ENCODE results near the gene NPM1.

Gene NPM1

DNA sequence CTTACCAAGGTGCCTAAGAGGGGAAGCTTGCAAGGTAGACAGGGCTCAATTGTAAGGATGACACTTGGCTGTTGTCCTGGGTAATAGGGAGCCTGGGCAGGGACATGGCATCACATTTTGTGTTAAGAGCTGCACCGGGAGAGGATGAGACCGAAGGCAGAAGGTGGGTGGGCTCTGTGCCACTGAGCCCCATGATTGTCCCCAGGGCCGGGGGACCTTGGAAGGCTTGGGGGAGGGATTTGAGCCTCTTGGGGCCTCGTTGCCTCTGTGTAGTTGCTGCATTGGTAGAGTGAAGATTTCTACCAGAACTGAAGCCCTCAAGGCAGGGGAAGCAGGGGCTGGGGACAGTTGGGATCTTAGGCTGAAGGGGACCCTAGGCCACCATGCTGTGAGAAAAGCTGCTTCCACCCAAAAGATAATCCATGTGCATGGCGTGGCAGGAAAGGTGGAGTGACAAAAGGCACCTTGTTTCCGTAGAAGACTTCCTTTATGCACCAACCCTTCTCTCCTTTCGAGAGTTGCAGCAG is 43.7 kb downstream of the NPM1 start:
- no peak for DNase-seq

DNA sequence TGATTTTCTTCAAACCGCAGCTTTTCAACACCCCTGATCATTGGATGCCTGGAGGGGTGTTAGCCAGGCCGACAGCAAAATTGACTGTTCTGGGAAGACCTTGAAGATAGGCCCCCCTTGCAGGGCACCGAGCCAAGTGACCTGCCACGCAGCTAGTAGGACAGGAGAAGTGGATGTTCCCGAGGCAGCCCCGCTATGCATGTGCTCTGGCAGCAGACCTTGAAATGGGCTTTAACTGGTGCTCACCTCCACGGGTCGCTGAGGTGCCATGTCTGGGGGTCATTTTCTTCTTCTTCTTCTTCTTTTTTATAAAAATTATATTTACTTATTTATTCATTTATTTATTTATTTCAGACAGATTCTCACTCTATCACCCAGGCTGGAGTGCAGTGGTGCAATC is 44.4 kb downstream of the NPM1 start:
- Histone ChIP-seq H3K79me2 (ENCODE audit: control insufficient read depth, insufficient read depth, low read length, poor library complexity) (no peaks in the 10 kb centered on the region), H3K27me3 (ENCODE audit: insufficient read depth, low read length) (no peaks in the 10 kb centered on the region), H4K12ac (ENCODE audit: low read depth, low read length) (no peak overlapping the region), H2BK12ac (ENCODE audit: low read length) (no peak overlapping the region), H3K9me3 (ENCODE audit: insufficient read depth, low read depth, low read length) (no peaks in the 10 kb centered on the region), H4K8ac (ENCODE audit: low read depth, low read length) (no peak overlapping the region), H3K4ac (ENCODE audit: low read depth, low read length) (no peak overlapping the region), H3K27ac (ENCODE audit: low read depth, low read length) (no peak overlapping the region), H2BK5ac (ENCODE audit: low read depth, low read length, poor library complexity) (no peak overlapping the region), H2AFZ (ENCODE audit: insufficient read depth, low read length, poor library complexity) (no peak overlapping the region), H2AK5ac (ENCODE audit: low read length) (no peak overlapping the region), H3K9ac (ENCODE audit: low read length) (no peak overlapping the region), H3K4me1 (ENCODE audit: control insufficient read depth in 1 of 2, insufficient read depth in 2 of 2, low read length in 2 of 2) (peaks cover 6 to 10% of the 10 kb centered on the region in 2 experiments), H3K4me2 (ENCODE audit: low read length) (no peak overlapping the region), H3K18ac (ENCODE audit: low read length) (no peak overlapping the region), H3K4me3 (ENCODE audit: low read depth, low read length) (no peak overlapping the region), H2BK120ac (ENCODE audit: insufficient read depth, low read length, poor library complexity) (no peak overlapping the region), H3K79me1 (ENCODE audit: low read length) (no peaks in the 10 kb centered on the region), H4K91ac (ENCODE audit: low read depth, low read length) (no peak overlapping the region), H3K36me3 (ENCODE audit: control insufficient read depth in 1 of 2, insufficient read depth in 2 of 2, low read length in 2 of 2) (peaks cover 0 to 2% of the 10 kb centered on the region in 2 experiments), H3K23ac (ENCODE audit: low read length) (no peak overlapping the region), H3K14ac (ENCODE audit: low read length) (no peak overlapping the region)
- no peak for DNase-seq
- no CpG with 5 or more reads among the region's 8 CpGs for WGBS (ENCODE audit: extremely low coverage, insufficient coverage, insufficient read length)

More for the DNA sequence above, 43.7 kb downstream of the NPM1 start:
- Histone ChIP-seq H3K9ac (ENCODE audit: low read length) (no peak overlapping the region), H4K12ac (ENCODE audit: low read depth, low read length) (no peak overlapping the region), H3K4me1 (ENCODE audit: control insufficient read depth in 1 of 2, insufficient read depth in 2 of 2, low read length in 2 of 2) (peaks cover 6 to 10% of the 10 kb centered on the region in 2 experiments), H3K4me2 (ENCODE audit: low read length) (no peak overlapping the region), H3K79me2 (ENCODE audit: control insufficient read depth, insufficient read depth, low read length, poor library complexity) (no peaks in the 10 kb centered on the region), H2BK120ac (ENCODE audit: insufficient read depth, low read length, poor library complexity) (no peak overlapping the region), H3K36me3 (ENCODE audit: control insufficient read depth in 1 of 2, insufficient read depth in 2 of 2, low read length in 2 of 2) (peaks cover 0 to 2% of the 10 kb centered on the region in 2 experiments), H4K91ac (ENCODE audit: low read depth, low read length) (no peak overlapping the region), H4K8ac (ENCODE audit: low read depth, low read length) (no peak overlapping the region), H2AK5ac (ENCODE audit: low read length) (no peak overlapping the region), H3K27ac (ENCODE audit: low read depth, low read length) (no peak overlapping the region), H3K14ac (ENCODE audit: low read length) (no peak overlapping the region), H3K23ac (ENCODE audit: low read length) (no peak overlapping the region), H3K4ac (ENCODE audit: low read depth, low read length) (no peak overlapping the region), H3K4me3 (ENCODE audit: low read depth, low read length) (no peak overlapping the region), H2AFZ (ENCODE audit: insufficient read depth, low read length, poor library complexity) (no peak overlapping the region), H2BK5ac (ENCODE audit: low read depth, low read length, poor library complexity) (no peak overlapping the region), H3K79me1 (ENCODE audit: low read length) (no peaks in the 10 kb centered on the region), H2BK12ac (ENCODE audit: low read length) (no peak overlapping the region), H3K18ac (ENCODE audit: low read length) (no peak overlapping the region), H3K27me3 (ENCODE audit: insufficient read depth, low read length) (no peaks in the 10 kb centered on the region), H3K9me3 (ENCODE audit: insufficient read depth, low read depth, low read length) (no peaks in the 10 kb centered on the region)
- WGBS (ENCODE audit: extremely low coverage, insufficient coverage, insufficient read length) = no CpG with 5 or more reads among the region's 7 CpGs

DNA sequence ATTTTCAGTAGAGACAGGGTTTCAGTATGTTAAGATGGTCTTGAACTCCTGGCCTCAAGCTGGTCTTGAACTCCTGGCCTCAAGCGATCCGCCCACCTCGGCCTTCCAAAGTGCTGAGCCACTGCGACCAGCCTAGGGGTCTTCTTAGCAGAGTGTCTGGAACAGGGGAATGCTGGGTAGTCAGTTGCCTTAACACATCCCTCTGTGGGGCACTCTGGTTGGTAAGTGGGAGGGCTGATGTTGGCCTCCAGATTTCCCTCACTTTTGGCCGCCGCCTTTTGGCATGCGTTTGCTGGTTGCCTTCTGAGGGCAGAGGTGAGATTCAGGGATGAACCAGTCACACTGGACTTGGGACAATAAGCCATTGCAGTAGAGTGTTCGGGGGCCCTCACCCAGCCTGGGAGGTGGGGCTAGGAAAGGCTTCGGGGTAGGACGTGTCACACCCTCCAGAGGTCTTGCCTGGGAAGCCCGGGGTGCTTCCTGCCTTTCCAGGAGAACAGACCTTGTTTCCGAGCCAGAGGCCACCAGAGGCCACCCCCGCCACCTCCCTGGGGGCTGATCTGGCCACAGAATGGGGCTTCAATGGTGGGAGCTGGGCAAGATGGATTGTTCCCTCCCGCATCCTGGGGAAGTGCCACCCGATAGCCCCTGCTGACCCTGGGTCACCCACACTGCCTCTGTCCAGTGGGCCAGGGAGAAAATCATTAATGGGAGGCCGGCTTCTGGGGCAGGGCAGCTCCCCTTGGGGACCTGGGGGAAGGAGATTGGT is 45.1 kb downstream of the NPM1 start:
- peak overlapping the region; percentile 36 for H4K8ac ChIP-seq (ENCODE audit: low read depth, low read length)
- H3K9ac ChIP-seq (ENCODE audit: low read length) = no peak overlapping the region
- H2AFZ ChIP-seq (ENCODE audit: insufficient read depth, low read length, poor library complexity) = no peak overlapping the region
- H3K4me1 ChIP-seq (ENCODE audit: control insufficient read depth in 1 of 2, insufficient read depth in 2 of 2, low read length in 2 of 2) = peaks cover 6 to 10% of the 10 kb centered on the region in 2 experiments
- no peaks in the 10 kb centered on the region for H3K27me3 ChIP-seq (ENCODE audit: insufficient read depth, low read length)
- no peak overlapping the region for H4K91ac ChIP-seq (ENCODE audit: low read depth, low read length)
- H3K27ac ChIP-seq (ENCODE audit: low read depth, low read length) = no peak overlapping the region
- H2BK5ac ChIP-seq (ENCODE audit: low read depth, low read length, poor library complexity) = no peak overlapping the region
- H3K4me2 ChIP-seq (ENCODE audit: low read length) = no peak overlapping the region
- no peak overlapping the region for H2BK12ac ChIP-seq (ENCODE audit: low read length)
- no peaks in the 10 kb centered on the region for H3K79me1 ChIP-seq (ENCODE audit: low read length)
- H3K14ac ChIP-seq (ENCODE audit: low read length) = no peak overlapping the region
- H3K4ac ChIP-seq (ENCODE audit: low read depth, low read length) = no peak overlapping the region
- H3K23ac ChIP-seq (ENCODE audit: low read length) = no peak overlapping the region
- H3K36me3 ChIP-seq (ENCODE audit: control insufficient read depth in 1 of 2, insufficient read depth in 2 of 2, low read length in 2 of 2) = peaks cover 0 to 2% of the 10 kb centered on the region in 2 experiments
- no CpG with 5 or more reads among the region's 16 CpGs for WGBS (ENCODE audit: extremely low coverage, insufficient coverage, insufficient read length)
- H3K79me2 ChIP-seq (ENCODE audit: control insufficient read depth, insufficient read depth, low read length, poor library complexity) = no peaks in the 10 kb centered on the region
- H3K4me3 ChIP-seq (ENCODE audit: low read depth, low read length) = no peak overlapping the region
- H4K12ac ChIP-seq (ENCODE audit: low read depth, low read length) = no peak overlapping the region
- no peak for DNase-seq
- H3K18ac ChIP-seq (ENCODE audit: low read length) = no peak overlapping the region
- H2AK5ac ChIP-seq (ENCODE audit: low read length) = no peak overlapping the region
- no peak overlapping the region for H2BK120ac ChIP-seq (ENCODE audit: insufficient read depth, low read length, poor library complexity)
- no peaks in the 10 kb centered on the region for H3K9me3 ChIP-seq (ENCODE audit: insufficient read depth, low read depth, low read length)

GRCh38 chr5:171433352-171433698 is 45.7 kb downstream of the NPM1 start:
- no peak overlapping the region for H3K4me2 ChIP-seq (ENCODE audit: low read length)
- no peak overlapping the region for H3K27ac ChIP-seq (ENCODE audit: low read depth, low read length)
- H2BK5ac ChIP-seq (ENCODE audit: low read depth, low read length, poor library complexity) = no peak overlapping the region
- peaks cover 6 to 10% of the 10 kb centered on the region in 2 experiments for H3K4me1 ChIP-seq (ENCODE audit: control insufficient read depth in 1 of 2, insufficient read depth in 2 of 2, low read length in 2 of 2)
- H3K23ac ChIP-seq (ENCODE audit: low read length) = no peak overlapping the region
- H3K4me3 ChIP-seq (ENCODE audit: low read depth, low read length) = no peak overlapping the region
- H3K4ac ChIP-seq (ENCODE audit: low read depth, low read length) = no peak overlapping the region
- no peak overlapping the region for H2BK120ac ChIP-seq (ENCODE audit: insufficient read depth, low read length, poor library complexity)
- no peak overlapping the region for H4K91ac ChIP-seq (ENCODE audit: low read depth, low read length)
- no peaks in the 10 kb centered on the region for H3K27me3 ChIP-seq (ENCODE audit: insufficient read depth, low read length)
- H4K8ac ChIP-seq (ENCODE audit: low read depth, low read length) = no peak overlapping the region
- no CpG with 5 or more reads among the region's 6 CpGs for WGBS (ENCODE audit: extremely low coverage, insufficient coverage, insufficient read length)
- no peak overlapping the region for H2AK5ac ChIP-seq (ENCODE audit: low read length)
- H3K79me2 ChIP-seq (ENCODE audit: control insufficient read depth, insufficient read depth, low read length, poor library complexity) = no peaks in the 10 kb centered on the region
- no peak overlapping the region for H3K18ac ChIP-seq (ENCODE audit: low read length)
- no peak overlapping the region for H3K9ac ChIP-seq (ENCODE audit: low read length)
- H4K12ac ChIP-seq (ENCODE audit: low read depth, low read length) = no peak overlapping the region
- no peaks in the 10 kb centered on the region for H3K79me1 ChIP-seq (ENCODE audit: low read length)
- no peak overlapping the region for H2AFZ ChIP-seq (ENCODE audit: insufficient read depth, low read length, poor library complexity)
- no peak overlapping the region for H2BK12ac ChIP-seq (ENCODE audit: low read length)
- no peak overlapping the region for H3K14ac ChIP-seq (ENCODE audit: low read length)
- no peak for DNase-seq
- no peaks in the 10 kb centered on the region for H3K9me3 ChIP-seq (ENCODE audit: insufficient read depth, low read depth, low read length)
- peaks cover 0 to 2% of the 10 kb centered on the region in 2 experiments for H3K36me3 ChIP-seq (ENCODE audit: control insufficient read depth in 1 of 2, insufficient read depth in 2 of 2, low read length in 2 of 2)
